HEK293 (cell line): Measurements from ENCODE around the gene DCP1B.

Experiments used
- CTCF ChIA-PET: fragments of 350-600 bp; formaldehyde crosslinking; extraction: SDS; loops from one replicate; lab custom pipeline; 2021; ENCODE audit warnings: antibody characterized with exemption; lab: Yijun Ruan, JAX
- POLR2A ChIA-PET: fragments of 300-600 bp; formaldehyde crosslinking; extraction: SDS; loops from one replicate; lab custom pipeline; 2020; ENCODE audit warnings: antibody characterized with exemption, inconsistent platforms; lab: Yijun Ruan, JAX
- H3K27ac ChIP-seq: fragments of 200-500 bp; sonication (Bioruptor generic); 2 replicates; pipeline ENCODE4 v1.5.1; 2014; ENCODE audit warnings: low read depth, low read length, control low read depth, inconsistent platforms; ENCODE audit errors: extremely low read depth
- H3K36me3 ChIP-seq, 2 experiments: fragments of 200-500 bp in 1 of 2; sonication (Bioruptor generic) in 1 of 2; 1 replicate in 1 of 2; 2 replicates in 1 of 2; pipeline ENCODE4 v1.5.1; 2014 to 2017; ENCODE audit warnings: inconsistent platforms in 2 of 2, low read length in 2 of 2; ENCODE audit not compliant: control insufficient read depth in 2 of 2, insufficient read depth in 1 of 2
- H3K4me1 ChIP-seq: fragments of 200-500 bp; sonication (Bioruptor generic); 2 replicates; pipeline ENCODE4 v1.5.1; 2014; ENCODE audit warnings: mild to moderate bottlenecking, low read length, inconsistent platforms; ENCODE audit not compliant: control insufficient read depth, insufficient read depth
- H3K4me3 ChIP-seq: 2 replicates; pipeline ENCODE4 v1.5.1; 2011; ENCODE audit warnings: low read depth, mild to moderate bottlenecking, control low read depth, low read length, moderate library complexity
- H3K9me3 ChIP-seq: fragments of 200-500 bp; sonication (Bioruptor generic); 2 replicates; pipeline ENCODE4 v1.5.1; 2014; ENCODE audit warnings: low read depth, low read length, inconsistent platforms; ENCODE audit not compliant: control insufficient read depth, insufficient read depth
- EGR2 ChIP-seq: fragments of 450-650 bp; formaldehyde crosslinking; IDR thresholded peaks from 2 replicates; pipeline ENCODE4 v1.5.1; 2016; ENCODE audit warnings: low read depth, missing biosample characterization, missing genetic modification characterization
- HIC1 ChIP-seq: fragments of 450-650 bp; formaldehyde crosslinking; IDR thresholded peaks from 2 replicates; pipeline ENCODE4 v1.5.1; 2016; ENCODE audit warnings: missing biosample characterization, missing genetic modification characterization
- HOXC10 ChIP-seq: sonication (generic); formaldehyde crosslinking; IDR thresholded peaks from 2 replicates; pipeline ENCODE4 v1.8.1; 2023; ENCODE audit warnings: mild to moderate bottlenecking, missing genetic modification reagents
- KLF1 ChIP-seq: fragments of 450-650 bp; formaldehyde crosslinking; IDR thresholded peaks from 2 replicates; pipeline ENCODE4 v1.5.1; 2016; ENCODE audit warnings: missing biosample characterization, missing genetic modification characterization
- SALL2 ChIP-seq: fragments of 450-650 bp; formaldehyde crosslinking; IDR thresholded peaks from 2 replicates; pipeline ENCODE4 v1.5.0; 2017; ENCODE audit warnings: missing biosample characterization, mild to moderate bottlenecking, missing genetic modification characterization, borderline replicate concordance
- SETDB1 ChIP-seq: IDR thresholded peaks from one replicate; pipeline ENCODE4 v1.6.1; 2017; ENCODE audit warnings: mild to moderate bottlenecking, low read length, moderate library complexity, mixed read lengths; ENCODE audit not compliant: insufficient read length
- ZNF202 ChIP-seq: fragments of 450-650 bp; formaldehyde crosslinking; IDR thresholded peaks from 2 replicates; pipeline ENCODE4 v1.5.1; 2016; ENCODE audit warnings: missing biosample characterization, missing genetic modification characterization, borderline replicate concordance
- ZNF48 ChIP-seq: fragments of 450-650 bp; formaldehyde crosslinking; IDR thresholded peaks from 2 replicates; pipeline ENCODE4 v1.5.1; 2016; ENCODE audit warnings: missing biosample characterization, missing genetic modification characterization
- ZNF677 ChIP-seq: fragments of 450-650 bp; IDR thresholded peaks from 2 replicates; pipeline ENCODE4 v1.5.0; 2018; ENCODE audit warnings: missing biosample characterization, mild to moderate bottlenecking, missing genetic modification characterization, moderate library complexity
- ZNF776 ChIP-seq: fragments of 450-650 bp; formaldehyde crosslinking; IDR thresholded peaks from 2 replicates; pipeline ENCODE4 v1.5.0; 2017; ENCODE audit warnings: missing biosample characterization, missing genetic modification characterization, borderline replicate concordance
- ZSCAN16 ChIP-seq: fragments of 450-650 bp; formaldehyde crosslinking; IDR thresholded peaks from 2 replicates; pipeline ENCODE4 v1.5.1; 2016; ENCODE audit warnings: missing biosample characterization, missing genetic modification characterization
- ZSCAN30 ChIP-seq: fragments of 450-650 bp; IDR thresholded peaks from 2 replicates; pipeline ENCODE4 v1.5.1; 2018; ENCODE audit warnings: missing biosample characterization, mild to moderate bottlenecking, missing genetic modification characterization, moderate library complexity
- ZSCAN4 ChIP-seq: fragments of 450-650 bp; formaldehyde crosslinking; IDR thresholded peaks from 2 replicates; pipeline ENCODE4 v1.5.1; 2017; ENCODE audit warnings: missing biosample characterization, missing genetic modification characterization

The DCP1B gene

GRCh38 chr12:1906579-1906978, 97.7 kb downstream of the DCP1B start:
- CTCF ChIA-PET = interaction anchor here (0.5 to 1.7 kb wide), 4 partner anchors 10 to 742 kb away, joined by 3 to 5 read pairs (median 4); no protein-coding TSS in a partner anchor

GRCh38 chr12:1904875-1905274, 99.4 kb downstream of the DCP1B start:
- no peak for TF ChIP-seq ZSCAN30 (tag by site-specific recombination)
- TF ChIP-seq SETDB1 = peak; percentile 74
- TF ChIP-seq ZSCAN4 (tag by site-specific recombination) = no peak
- TF ChIP-seq ZNF48 = no peak
- TF ChIP-seq SALL2 (tag by site-specific recombination) = no peak
- TF ChIP-seq HOXC10 = no peak
- H3K4me1 ChIP-seq = no peaks in the 10 kb centered on the region
- POLR2A ChIA-PET = no interaction called here
- H3K9me3 ChIP-seq = no peaks in the 10 kb centered on the region
- no peaks in the 10 kb centered on the region for H3K36me3 ChIP-seq
- no peak overlapping the region for H3K4me3 ChIP-seq
- CTCF ChIA-PET = interaction anchor here (0.6 to 1.7 kb wide), 2 partner anchors 15 to 53 kb away, joined by 3 to 4 read pairs; no protein-coding TSS in a partner anchor
- H3K27ac ChIP-seq = no peak overlapping the region

More at GRCh38 chr12:1906579-1906978, 97.7 kb downstream of the DCP1B start:
- POLR2A ChIA-PET = no interaction called here
- Histone ChIP-seq H3K4me3 (no peak overlapping the region), H3K36me3 (no peaks in the 10 kb centered on the region), H3K9me3 (no peaks in the 10 kb centered on the region), H3K27ac (no peak overlapping the region), H3K4me1 (no peaks in the 10 kb centered on the region)
- TF ChIP-seq HIC1 (tag by site-specific recombination) (no peak), ZNF202 (no peak)

GRCh38 chr12:1896964-1897363, 107.3 kb downstream of the DCP1B start:
- Histone ChIP-seq H3K27ac (no peak overlapping the region), H3K9me3 (no peaks in the 10 kb centered on the region), H3K36me3 (no peaks in the 10 kb centered on the region), H3K4me3 (no peak overlapping the region), H3K4me1 (no peaks in the 10 kb centered on the region)
- ChIA-PET POLR2A (no interaction called here), CTCF (no interaction called here)
- TF ChIP-seq SETDB1 (peak; percentile 34), ZSCAN16 (tag by site-specific recombination) (no peak), EGR2 (tag by site-specific recombination) (peak; percentile 70), ZNF677 (tag by site-specific recombination) (no peak), KLF1 (no peak), ZNF776 (tag by site-specific recombination) (no peak)
- TF ChIP-seq, all 188 proteins: peak for 2
